Posterior vena cava (tissue), 2 donors: ENCODE results near the gene SMIM35. TPM values are rescaled to one million over a fixed set of nuclear protein-coding genes. Genes with fewer than 3 reads are reported as not detected.
"Not testable (repeated sequence)": the region's sequence is repeated elsewhere in the genome, so short reads cannot be mapped to it uniquely, and the experiment has no call there.

ENCODE experiments used
- DNase-seq: peaks from one replicate; pipeline ENCODE4 v3.0.0-alpha.2; 2020; ENCODE audit warnings: low spot score
- intact Hi-C, 2 donors: fragments of 100-400 bp; cut with DNase I; formaldehyde crosslinking; loops; one replicate each; pipeline versions ENCODE4 v1.14.1 to v1.14.2; 2022 to 2023
- total RNA-seq, 2 donors: library from RNA; stranded (reverse); fragmentation: NEBNext Ultra II Directional; extraction: Animal tissue kit (Norgen Biotek cat#: 25700); gene quantifications; one replicate each; pipeline ENCODE4 v1.2.1, GENCODE V29; 2021
- donor health status: DM: yes; HTN: yes; CAD: no.
- donor health status: DM: yes; HTN: yes; CAD: no.

SMIM35 gene
- total RNA-seq, 2 donors from 2014 or later: not detected

DNA sequence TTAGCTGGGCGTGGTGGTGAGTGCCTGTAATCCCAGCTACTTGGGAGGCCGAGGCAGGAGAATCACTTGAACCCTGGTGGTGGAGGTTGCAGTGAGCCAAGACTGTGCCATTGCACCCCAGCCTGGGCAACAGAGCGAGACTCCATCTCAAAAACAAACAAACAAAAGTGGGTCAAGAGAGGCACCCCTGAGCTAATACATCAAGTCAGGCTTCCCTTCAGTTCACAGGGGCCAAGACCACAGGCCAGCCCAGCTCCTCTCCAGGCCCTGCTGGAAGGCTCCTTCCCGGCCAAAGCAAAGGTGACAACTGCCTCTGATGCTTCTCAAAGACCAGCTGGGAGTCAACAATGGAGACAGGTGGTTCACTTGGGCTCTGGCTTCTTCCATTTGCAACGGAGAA is 24.6 kb downstream of the SMIM35 start:
- intact Hi-C loops: not testable (repeated sequence)
- peak; percentile 48 for DNase-seq

DNA sequence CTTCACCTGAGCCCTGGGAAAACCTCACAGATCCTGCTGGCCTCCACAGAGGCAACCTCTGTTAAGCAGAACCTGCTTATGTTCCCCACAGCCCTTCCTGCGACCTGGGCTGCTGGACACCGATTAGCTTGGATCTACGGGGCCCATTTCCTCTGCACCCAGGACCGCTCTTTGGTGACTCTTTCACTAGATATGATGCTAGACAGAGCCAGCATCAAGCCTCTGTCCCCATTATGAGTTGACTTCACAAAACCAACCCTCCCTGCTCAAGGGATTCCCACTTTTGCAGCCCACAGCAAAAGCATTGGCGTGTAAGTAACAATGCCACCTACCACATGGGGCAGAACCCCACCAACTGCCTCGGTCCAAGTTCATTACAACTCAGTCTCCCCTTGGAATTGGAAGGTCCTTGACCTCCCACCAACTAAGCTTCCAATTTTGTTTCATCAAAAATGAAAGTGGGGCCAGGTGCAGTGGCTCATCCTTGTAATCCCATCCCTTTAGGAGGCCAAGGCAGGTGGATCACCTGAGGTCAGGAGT is 25.1 kb downstream of the SMIM35 start:
- intact Hi-C loops: no loop called here
- peak; percentile 56 for DNase-seq

DNA sequence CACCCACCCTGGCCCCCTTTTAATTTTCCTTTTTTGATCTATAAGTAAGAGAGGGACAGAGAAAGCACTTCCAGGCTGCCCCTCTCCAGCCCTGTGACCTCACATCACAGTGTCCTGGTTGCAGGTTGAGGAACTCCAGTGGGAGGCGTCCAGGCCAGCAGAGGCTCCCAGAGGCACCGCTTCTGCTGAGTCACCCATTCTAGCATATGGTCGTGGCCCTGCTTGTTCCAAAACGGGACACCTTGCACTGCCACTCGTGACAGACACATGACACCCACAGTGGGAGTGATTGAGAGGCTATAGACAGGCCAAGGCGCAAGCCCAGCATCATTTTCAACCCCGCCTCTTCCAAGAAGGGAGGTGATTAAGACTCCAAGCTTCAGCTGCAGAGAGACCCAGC is 25.9 kb downstream of the SMIM35 start:
- intact Hi-C loops: no loop called here
- DNase-seq: peak; percentile 73

DNA sequence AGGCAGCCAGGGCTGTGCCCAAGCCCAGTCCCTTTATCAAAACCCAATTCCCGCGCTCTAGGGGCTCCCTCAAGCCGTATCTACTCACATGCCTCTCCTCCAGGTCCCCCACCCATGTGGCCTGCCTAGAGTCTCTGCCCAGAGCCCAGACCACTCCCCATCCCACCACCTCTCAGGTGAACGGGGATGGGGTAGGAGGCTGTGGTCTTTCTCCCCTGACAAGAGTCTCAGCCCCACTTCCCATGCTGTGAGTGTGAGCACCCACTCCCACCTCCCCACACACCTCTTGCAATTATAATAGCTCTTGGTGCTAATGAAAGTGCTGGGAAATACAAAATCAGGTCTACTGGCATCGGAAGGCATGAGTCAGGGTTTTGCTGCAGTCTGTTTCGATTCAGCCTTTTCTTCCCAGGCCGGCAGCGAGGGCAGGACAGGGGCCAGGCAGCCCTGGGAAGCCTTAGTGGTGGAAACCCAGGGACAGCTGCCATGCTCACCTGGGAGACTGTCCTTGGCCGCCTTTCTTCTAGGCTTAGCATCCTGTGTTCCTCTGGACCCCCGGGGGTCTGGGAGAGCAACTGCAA is 26.6 kb downstream of the SMIM35 start:
- intact Hi-C loops: no loop called here
- DNase-seq: peak; percentile 68

- intact Hi-C loops: loop anchor here in 1 of 2 donors (5.0 kb wide), 1 partner anchor 257 kb away; no protein-coding TSS in a partner anchor
- peak; percentile 67 for DNase-seq
These were observed 27.4 kb downstream of the SMIM35 start for GRCh38 chr11:118059246-118059940.

GRCh38 chr11:118058311-118059245 is 28.2 kb downstream of the SMIM35 start:
- intact Hi-C loops: loop anchor here in 1 of 2 donors (5.0 kb wide), 1 partner anchor 256 kb away; no protein-coding TSS in a partner anchor
- peak; percentile 61 for DNase-seq

- intact Hi-C loops: loop anchor here in 1 of 2 donors (5.0 kb wide), 1 partner anchor 255 kb away; no protein-coding TSS in a partner anchor
- peak; percentile 57 for DNase-seq
These were observed 29.3 kb downstream of the SMIM35 start for GRCh38 chr11:118057251-118058145.

GRCh38 chr11:118056806-118057205 is 30.0 kb downstream of the SMIM35 start:
- DNase-seq: no peak
- intact Hi-C loops: loop anchor here in 1 of 2 donors (5.0 kb wide), 1 partner anchor 255 kb away; no protein-coding TSS in a partner anchor

DNA sequence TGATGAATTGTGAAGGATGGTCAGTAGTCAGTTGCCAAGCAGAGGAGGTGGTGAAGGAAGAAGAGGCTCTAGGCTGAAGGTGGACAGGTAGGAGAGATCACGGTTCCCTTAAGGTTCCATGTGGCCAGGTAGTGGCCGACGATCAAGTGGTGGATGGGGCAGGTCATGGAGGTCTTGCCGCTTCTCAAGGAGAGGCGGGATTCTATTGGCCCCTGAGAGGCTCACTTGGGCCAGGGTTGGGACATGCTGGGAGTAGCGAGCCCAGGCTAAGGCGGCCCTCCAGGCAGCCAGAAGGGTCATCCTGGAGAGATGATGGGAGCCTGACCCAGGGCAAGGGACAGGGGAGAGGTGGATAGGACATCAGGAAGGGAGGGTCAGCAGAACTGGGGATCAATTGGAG is 30.8 kb downstream of the SMIM35 start:
- intact Hi-C loops: loop anchor here in 1 of 2 donors (5.0 kb wide), 1 partner anchor 254 kb away; no protein-coding TSS in a partner anchor
- peak; percentile 26 for DNase-seq

DNA sequence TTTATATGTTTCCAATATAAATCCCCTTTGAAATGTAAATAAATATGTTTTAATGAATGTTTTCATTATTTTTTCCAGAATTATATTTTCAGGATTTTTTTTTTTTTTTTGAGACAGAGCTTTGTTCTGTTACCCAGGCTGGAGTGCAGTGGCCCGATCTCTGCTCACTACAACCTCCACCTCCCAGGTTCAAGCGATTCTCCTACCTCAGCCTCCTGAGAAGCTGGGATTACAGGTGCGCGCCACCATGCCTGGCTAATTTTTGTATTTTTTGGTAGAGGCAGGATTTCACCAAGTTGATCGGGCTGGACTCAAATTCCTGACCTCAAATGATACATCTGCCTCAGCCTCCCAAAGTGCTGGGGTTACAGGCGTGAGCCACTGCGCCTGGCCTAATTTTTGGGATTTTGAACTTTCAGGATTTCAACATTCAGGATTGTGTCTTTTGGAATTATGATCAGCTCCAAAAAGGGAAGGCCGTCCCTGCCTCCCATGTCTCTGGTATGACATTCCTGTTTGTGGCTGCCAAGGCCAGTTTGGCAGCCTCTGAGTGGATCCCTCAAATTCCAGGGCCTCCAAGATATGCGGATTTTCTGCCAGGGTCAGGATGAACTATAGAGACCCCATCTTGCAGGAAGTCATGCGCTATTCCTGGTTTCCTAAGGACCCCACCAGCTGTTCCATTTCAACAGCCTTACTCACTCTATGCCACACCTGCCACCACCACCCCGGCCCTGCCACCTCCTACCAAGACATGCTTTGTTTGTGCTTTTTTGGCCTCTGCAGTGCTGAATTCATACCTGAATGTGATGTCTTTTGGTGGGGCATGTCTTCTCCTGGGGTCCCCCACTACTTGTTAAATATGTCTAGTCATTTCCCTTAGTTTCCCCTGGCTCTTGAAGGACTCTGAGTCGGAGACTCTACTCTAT is 31.8 kb downstream of the SMIM35 start:
- intact Hi-C loops: loop anchor here in 1 of 2 donors (5.0 kb wide), 1 partner anchor 253 kb away; no protein-coding TSS in a partner anchor
- peak; percentile 61 for DNase-seq

- peak; percentile 67 for DNase-seq
These were observed 34.1 kb downstream of the SMIM35 start for GRCh38 chr11:118052581-118053206.

GRCh38 chr11:118051611-118052461 is 34.9 kb downstream of the SMIM35 start:
- intact Hi-C loops: no loop called here
- peak; percentile 60 for DNase-seq

More at GRCh38 chr11:118052581-118053206, 34.1 kb downstream of the SMIM35 start:
- intact Hi-C loops: no loop called here

GRCh38 chr11:118051136-118051610 is 35.6 kb downstream of the SMIM35 start:
- DNase-seq: peak; percentile 26
- intact Hi-C loops: no loop called here

- intact Hi-C loops: no loop called here
- DNase-seq: peak; percentile 32
These were observed 36.4 kb downstream of the SMIM35 start for GRCh38 chr11:118050208-118050891.

- peak; percentile 25 for DNase-seq
- intact Hi-C loops: no loop called here
These were observed 37.0 kb downstream of the SMIM35 start for GRCh38 chr11:118049771-118050170.
